SH-SY5Y (cell line): ENCODE measurements around the gene ARHGAP35.

ENCODE experiments used
- GATA2 ChIP-seq: IDR thresholded peaks from 2 replicates; pipeline ENCODE4 v1.6.1; 2011; ENCODE audit warnings: mild to moderate bottlenecking, low read depth, low read length
- GATA3 ChIP-seq: IDR thresholded peaks from 2 replicates; pipeline ENCODE4 v1.6.1; 2011; ENCODE audit warnings: low read depth, mild to moderate bottlenecking, low read length, moderate library complexity

Gene ARHGAP35

GRCh38 chr19:46834984-46835383 is 25.8 kb upstream of the ARHGAP35 start:
- TF ChIP-seq GATA2 = no peak
- TF ChIP-seq GATA3 = no peak

GRCh38 chr19:46838160-46838559 is 22.6 kb upstream of the ARHGAP35 start:
- no peak for TF ChIP-seq GATA3
- TF ChIP-seq GATA2 = no peak

- TF ChIP-seq GATA2 (no peak), GATA3 (no peak)
Measured at GRCh38 chr19:46839752-46840497, 20.9 kb upstream of the ARHGAP35 start.

- TF ChIP-seq GATA3 (no peak), GATA2 (no peak)
Measured at GRCh38 chr19:46840498-46840942, 20.3 kb upstream of the ARHGAP35 start.

- TF ChIP-seq GATA2 = no peak
- no peak for TF ChIP-seq GATA3
Measured at GRCh38 chr19:46841458-46842083, 19.2 kb upstream of the ARHGAP35 start.

- no peak for TF ChIP-seq GATA2
- TF ChIP-seq GATA3 = no peak
Measured at GRCh38 chr19:46842791-46843190, 18.0 kb upstream of the ARHGAP35 start.

GRCh38 chr19:46844067-46844489 is 16.7 kb upstream of the ARHGAP35 start:
- no peak for TF ChIP-seq GATA2
- no peak for TF ChIP-seq GATA3

GRCh38 chr19:46845959-46846459 is 14.8 kb upstream of the ARHGAP35 start:
- no peak for TF ChIP-seq GATA3
- TF ChIP-seq GATA2 = no peak

GRCh38 chr19:46847528-46847927 is 13.3 kb upstream of the ARHGAP35 start:
- TF ChIP-seq GATA3 (no peak), GATA2 (0 out of 2 replicates have a peak, but pooled peaks have one; percentile 8)

GRCh38 chr19:46848389-46848788 is 12.4 kb upstream of the ARHGAP35 start:
- TF ChIP-seq GATA3 = no peak
- no peak for TF ChIP-seq GATA2

GRCh38 chr19:46849610-46850009 is 11.2 kb upstream of the ARHGAP35 start:
- TF ChIP-seq GATA2 (no peak), GATA3 (no peak)

GRCh38 chr19:46850228-46851203 is 10.3 kb upstream of the ARHGAP35 start, which contains the start of gene AP2S1:
Gene AP2S1 (minus strand): TSS chr19:46850846. CDS start chr19:46850766, 80 bp downstream.
- TF ChIP-seq GATA3 (no peak), GATA2 (peak; percentile 57)

GRCh38 chr19:46852830-46853229 is 8.0 kb upstream of the ARHGAP35 start:
- TF ChIP-seq GATA2 (no peak), GATA3 (no peak)
